Measurements from ENCODE around the gene TFAM. TPM values are rescaled to one million over a fixed set of nuclear protein-coding genes. Genes with fewer than 3 reads are reported as not detected.

TFAM gene
- total and polyA plus RNA-seq, 4 donors = 12.5 to 22.9 (median 18.4) TPM

GRCh38 chr10:58448121-58448935 is 63.1 kb downstream of the TFAM start (continued):
- TF ChIP-seq REST (IDR thresholded peaks at IDR 0.05) (no peak), FOXA1 (IDR thresholded peaks at IDR 0.05) (no peak), HNF4G (IDR thresholded peaks at IDR 0.05) (no peak), FOXA2 (IDR thresholded peaks at IDR 0.05) (no peak), MAX (IDR thresholded peaks at IDR 0.05) (no peak), ZBTB33 (IDR thresholded peaks at IDR 0.05) (no peak)

Other genes with a start within 250 kb of the TFAM start
- 1 to 10 TPM; 4.8 to 5.2 TPM for gene IPMK, start 117.5 kb upstream of the TFAM start, total RNA-seq
- 1 to 10 TPM; 1.4 to 1.8 TPM for gene IPMK, start 117.5 kb upstream of the TFAM start, polyA plus RNA-seq
- 1 to 10 TPM; 8.5 to 9.4 TPM for gene CISD1, start 116.2 kb upstream of the TFAM start, total RNA-seq
- gene CISD1, start 116.2 kb upstream of the TFAM start, polyA plus RNA-seq = 100 to 1,000 TPM in 1 of 2 donors, 10 to 100 TPM in 1; 21.6 to 141 TPM
- gene UBE2D1, start 50.4 kb upstream of the TFAM start, total RNA-seq = 1 to 10 TPM; 4.9 to 6.7 TPM
- 1 to 10 TPM; 3.5 to 6.8 TPM for gene UBE2D1, start 50.4 kb upstream of the TFAM start, polyA plus RNA-seq
- 1 to 10 TPM; 5.3 to 6.1 TPM for gene BICC1, start 127.5 kb downstream of the TFAM start, total RNA-seq
- 1 to 10 TPM in 1 of 2 donors, under 1 TPM in 1; 0.82 to 3.7 TPM for gene BICC1, start 127.5 kb downstream of the TFAM start, polyA plus RNA-seq

Measured in liver (tissue), 5 donors.